ENCODE results near the gene CD3G. TPM values are rescaled to one million over a fixed set of nuclear protein-coding genes. Genes with fewer than 3 reads are reported as not detected.

The CD3G gene
- total and polyA plus RNA-seq, 9 of the 15 experiments (the other 6 are each of a cell fraction or from before 2014, with no cell fraction given): 0.30 to 1.7 (median 0.47) TPM

DNA sequence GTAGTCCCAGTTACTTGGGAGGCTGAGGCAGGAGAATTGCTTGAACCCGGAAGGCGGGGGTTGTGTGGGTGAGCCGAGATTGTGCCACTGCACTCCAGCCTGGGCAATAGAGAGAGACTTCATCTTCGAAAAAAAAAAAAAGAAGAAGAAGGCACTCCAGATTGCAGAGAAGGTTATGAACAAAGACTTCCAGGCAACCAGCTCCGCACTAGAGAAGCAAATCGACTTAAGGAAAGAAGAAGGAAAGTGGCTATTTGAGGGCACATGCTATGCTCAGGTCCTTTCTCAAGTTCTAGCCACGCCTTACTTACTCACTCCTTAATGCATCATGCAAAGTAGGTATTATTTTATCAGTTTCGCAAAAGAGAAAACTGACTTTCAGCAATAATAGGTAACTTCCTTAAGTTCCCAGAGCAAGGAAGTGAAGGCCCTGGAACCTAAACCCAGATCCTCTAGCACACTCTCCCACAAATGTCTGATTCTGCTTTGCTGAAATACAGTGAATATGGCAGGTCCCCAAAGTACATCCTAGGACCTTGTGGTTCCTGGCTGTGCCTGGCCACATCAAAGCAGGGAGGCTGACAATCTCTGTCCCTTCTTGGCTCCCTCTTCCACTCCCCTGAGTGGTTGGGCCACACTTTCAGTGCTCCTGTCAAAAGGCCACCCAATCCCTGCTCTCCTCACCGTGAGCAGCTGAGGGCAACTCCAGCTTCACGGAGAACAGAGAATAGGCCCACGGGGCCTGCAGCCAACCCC, 25.4 kb upstream of the CD3G start (continued):
- TF ChIP-seq BACH1 (tag; IDR thresholded peaks at IDR 0.05) (peak; percentile 47; the same call in 1 of the 2 replicates), NCOA1 (IDR thresholded peaks at IDR 0.05; ENCODE audit: low read depth) (no peak), GABPB1 (CRISPR knock-in tag; IDR thresholded peaks at IDR 0.05) (0 out of 2 replicates have a peak, but pooled peaks have one; percentile 39), EHMT2 (IDR thresholded peaks at IDR 0.05) (no peak), ZFX (CRISPR knock-in tag; IDR thresholded peaks at IDR 0.05) (peak; percentile 24; the same call in 1 of the 2 replicates), ZNF584 (CRISPR knock-in tag; IDR thresholded peaks at IDR 0.05; ENCODE audit: low read depth) (no peak)
- TF ChIP-seq, protein P1, sequence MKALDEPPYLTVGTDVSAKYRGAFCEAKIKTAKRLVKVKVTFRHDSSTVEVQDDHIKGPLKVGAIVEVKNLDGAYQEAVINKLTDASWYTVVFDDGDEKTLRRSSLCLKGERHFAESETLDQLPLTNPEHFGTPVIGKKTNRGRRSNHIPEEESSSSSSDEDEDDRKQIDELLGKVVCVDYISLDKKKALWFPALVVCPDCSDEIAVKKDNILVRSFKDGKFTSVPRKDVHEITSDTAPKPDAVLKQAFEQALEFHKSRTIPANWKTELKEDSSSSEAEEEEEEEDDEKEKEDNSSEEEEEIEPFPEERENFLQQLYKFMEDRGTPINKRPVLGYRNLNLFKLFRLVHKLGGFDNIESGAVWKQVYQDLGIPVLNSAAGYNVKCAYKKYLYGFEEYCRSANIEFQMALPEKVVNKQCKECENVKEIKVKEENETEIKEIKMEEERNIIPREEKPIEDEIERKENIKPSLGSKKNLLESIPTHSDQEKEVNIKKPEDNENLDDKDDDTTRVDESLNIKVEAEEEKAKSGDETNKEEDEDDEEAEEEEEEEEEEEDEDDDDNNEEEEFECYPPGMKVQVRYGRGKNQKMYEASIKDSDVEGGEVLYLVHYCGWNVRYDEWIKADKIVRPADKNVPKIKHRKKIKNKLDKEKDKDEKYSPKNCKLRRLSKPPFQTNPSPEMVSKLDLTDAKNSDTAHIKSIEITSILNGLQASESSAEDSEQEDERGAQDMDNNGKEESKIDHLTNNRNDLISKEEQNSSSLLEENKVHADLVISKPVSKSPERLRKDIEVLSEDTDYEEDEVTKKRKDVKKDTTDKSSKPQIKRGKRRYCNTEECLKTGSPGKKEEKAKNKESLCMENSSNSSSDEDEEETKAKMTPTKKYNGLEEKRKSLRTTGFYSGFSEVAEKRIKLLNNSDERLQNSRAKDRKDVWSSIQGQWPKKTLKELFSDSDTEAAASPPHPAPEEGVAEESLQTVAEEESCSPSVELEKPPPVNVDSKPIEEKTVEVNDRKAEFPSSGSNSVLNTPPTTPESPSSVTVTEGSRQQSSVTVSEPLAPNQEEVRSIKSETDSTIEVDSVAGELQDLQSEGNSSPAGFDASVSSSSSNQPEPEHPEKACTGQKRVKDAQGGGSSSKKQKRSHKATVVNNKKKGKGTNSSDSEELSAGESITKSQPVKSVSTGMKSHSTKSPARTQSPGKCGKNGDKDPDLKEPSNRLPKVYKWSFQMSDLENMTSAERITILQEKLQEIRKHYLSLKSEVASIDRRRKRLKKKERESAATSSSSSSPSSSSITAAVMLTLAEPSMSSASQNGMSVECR (CRISPR knock-in tag; IDR thresholded peaks at IDR 0.05): 0 out of 2 replicates have a peak, but pooled peaks have one; percentile 31
